HG02642 (cell line): ENCODE results near the gene LY6G5C.
A peak's percentile ranks its signal among the peaks of the same experiment; 100 is the strongest.

Experiments
- ATAC-seq: cut with Tn5 transposase; IDR thresholded peaks from one replicate; pipeline ENCODE4 v1.9.1; 2021; ENCODE audit warnings: mild to moderate bottlenecking; ENCODE audit not compliant: unreplicated experiment, poor library complexity

The LY6G5C gene

GRCh38 chr6:31692353-31692752 is 11.5 kb upstream of the LY6G5C start:
- no peak for ATAC-seq

- ATAC-seq = no peak
These were observed 10.8 kb upstream of the LY6G5C start for GRCh38 chr6:31691564-31692108.

GRCh38 chr6:31691078-31691463 is 10.2 kb upstream of the LY6G5C start:
- ATAC-seq = no peak

- no peak for ATAC-seq
These were observed 9.6 kb upstream of the LY6G5C start for GRCh38 chr6:31690231-31691077.

- no peak for ATAC-seq
These were observed 8.6 kb upstream of the LY6G5C start for GRCh38 chr6:31689249-31690110.

GRCh38 chr6:31687860-31688693 is 7.2 kb upstream of the LY6G5C start:
- ATAC-seq = no peak

- ATAC-seq = no peak
These were observed 6.5 kb upstream of the LY6G5C start for GRCh38 chr6:31687321-31687720.

- no peak for ATAC-seq
These were observed 5.6 kb upstream of the LY6G5C start for GRCh38 chr6:31686483-31686882.

- ATAC-seq = no peak
These were observed 2.7 kb upstream of the LY6G5C start for GRCh38 chr6:31683591-31683990.

GRCh38 chr6:31681135-31681671 is 336 bp upstream of the LY6G5C start:
- peak; percentile 33 for ATAC-seq

GRCh38 chr6:31677955-31678354 is 2.9 kb downstream of the LY6G5C start:
- no peak for ATAC-seq

- no peak for ATAC-seq
These were observed 4.0 kb downstream of the LY6G5C start for GRCh38 chr6:31676904-31677303.

GRCh38 chr6:31676322-31676903 is 4.5 kb downstream of the LY6G5C start:
- ATAC-seq = no peak

GRCh38 chr6:31669676-31670075 is 11.2 kb downstream of the LY6G5C start, which contains the start of gene LY6G5B:
Gene LY6G5B (plus strand): TSS chr6:31669976. CDS start chr6:31670951, 975 bp downstream.
- no peak for ATAC-seq

- no peak for ATAC-seq
These were observed 14.4 kb downstream of the LY6G5C start for GRCh38 chr6:31666337-31666965.

- ATAC-seq = peak; percentile 81
These were observed 15.1 kb downstream of the LY6G5C start, which contains the start of gene CSNK2B for GRCh38 chr6:31665501-31666336. Gene CSNK2B (plus strand): TSS chr6:31666080. CDS start chr6:31666832, 752 bp downstream.

- peak; percentile 34 for ATAC-seq
These were observed 15.9 kb downstream of the LY6G5C start, which contains the start of gene GPANK1 for GRCh38 chr6:31664790-31665500. Gene GPANK1 (minus strand): TSS chr6:31664997. CDS start chr6:31664478, 519 bp downstream.
